DMS79 treated with DMSO at 0.1 percent for 48 hours (cell line): ENCODE measurements around the gene FNTB.
"Not testable (repeated sequence)": the region's sequence is repeated elsewhere in the genome, so short reads cannot be mapped to it uniquely, and the experiment has no call there.

Experiments used
- DNase-seq: peaks from one replicate; lab custom pipeline; 2025; lab: John Stamatoyannopoulos, UW

Gene FNTB

GRCh38 chr14:65015391-65015790 lies 28.7 kb downstream of the FNTB start:
- DNase-seq: no peak

GRCh38 chr14:65016471-65016870 lies 29.8 kb downstream of the FNTB start:
- no peak for DNase-seq

- peak; percentile 11 for DNase-seq
Measured at GRCh38 chr14:65019944-65020566, 33.4 kb downstream of the FNTB start.

- no peak for DNase-seq
Measured at GRCh38 chr14:65024957-65025356, 38.3 kb downstream of the FNTB start.

GRCh38 chr14:65025818-65026217 lies 39.1 kb downstream of the FNTB start:
- DNase-seq: no peak

GRCh38 chr14:65026526-65026925 lies 39.8 kb downstream of the FNTB start:
- DNase-seq: no peak

GRCh38 chr14:65027127-65027799 lies 40.6 kb downstream of the FNTB start:
- no peak for DNase-seq

- DNase-seq: no peak
Measured at GRCh38 chr14:65028937-65029336, 42.2 kb downstream of the FNTB start.

GRCh38 chr14:65031321-65031720 lies 44.6 kb downstream of the FNTB start:
- not testable (repeated sequence) for DNase-seq

- DNase-seq: no peak
Measured at GRCh38 chr14:65032319-65032718, 45.6 kb downstream of the FNTB start.

GRCh38 chr14:65033181-65033580 lies 46.5 kb downstream of the FNTB start:
- DNase-seq: no peak

- DNase-seq: no peak
Measured at GRCh38 chr14:65034021-65034420, 47.3 kb downstream of the FNTB start.

GRCh38 chr14:65035049-65035448 lies 48.4 kb downstream of the FNTB start:
- no peak for DNase-seq

GRCh38 chr14:65038966-65039365 lies 52.3 kb downstream of the FNTB start:
- DNase-seq: no peak

- DNase-seq: no peak
Measured at GRCh38 chr14:65040666-65041433, 54.2 kb downstream of the FNTB start.

- DNase-seq: no peak
Measured at GRCh38 chr14:65041434-65041915, 54.8 kb downstream of the FNTB start.

- DNase-seq: no peak
Measured at GRCh38 chr14:65042296-65042695, 55.6 kb downstream of the FNTB start.

GRCh38 chr14:65042731-65043372 lies 56.2 kb downstream of the FNTB start:
- DNase-seq: no peak

GRCh38 chr14:65043893-65044595 lies 57.3 kb downstream of the FNTB start:
- no peak for DNase-seq

GRCh38 chr14:65044596-65044959 lies 57.9 kb downstream of the FNTB start:
- DNase-seq: no peak

GRCh38 chr14:65045006-65045405 lies 58.3 kb downstream of the FNTB start:
- DNase-seq: no peak

- no peak for DNase-seq
Measured at GRCh38 chr14:65045709-65046108, 59.0 kb downstream of the FNTB start.
